Right lobe of liver (tissue), 5 donors: ENCODE results near the gene CXorf65. TPM values are rescaled to one million over a fixed set of nuclear protein-coding genes. Genes with fewer than 3 reads are reported as not detected.

Source experiments
- small RNA-seq, 2 experiments: library from RNA; depleted of rRNA; stranded (forward); fragments of <200 nt; gene quantifications; one replicate each; pipeline ENCODE3, GENCODE V24; 2016
- total RNA-seq, 6 experiments: library from RNA; depleted of rRNA in 2 of 6; stranded (reverse); fragments of >200 nt in 2 of 6; fragmentation: NEBNext Ultra II Directional in 3 of 6; extraction: Animal tissue kit (Norgen Biotek cat#: 25700) in 3 of 6; gene quantifications; one replicate each; pipeline versions ENCODE4 v1.1.0 to v1.2.4, GENCODE V29; 2016 to 2023
- donor health status: DM: no; HTN: no; CAD: no.
- donor health status: DM: no; HTN: no; CAD: no.
- donor health status: DM: no; HTN: yes; CAD: no.
- donor health status: DM: no; HTN: yes; CAD: no.

CXorf65 gene
- total RNA-seq, 6 experiments from 2014 or later: not detected

Small RNA genes within 50 kb of the gene (small RNA-seq; reads per million reads assigned to genes)
- gene CXorf65: 0 reads per million in 2 experiments

Other genes with a start within 250 kb of the CXorf65 start
- gene TEX11, start 198.0 kb downstream of the CXorf65 start, total RNA-seq: under 1 TPM in 1 of 6 experiments, not detected in 5; 0.09 TPM
- gene SLC7A3, start 175.6 kb downstream of the CXorf65 start, total RNA-seq: not detected
- 10 to 100 TPM; 21.2 to 31.1 (median 24.1) TPM for gene SNX12, start 38.4 kb downstream of the CXorf65 start, total RNA-seq
- 10 to 100 TPM in 2 of 6 experiments, 1 to 10 TPM in 4; 5.2 to 12.1 (median 8.5) TPM for gene FOXO4, start 10.9 kb downstream of the CXorf65 start, total RNA-seq
- 1 to 10 TPM in 5 of 6 experiments, under 1 TPM in 1; 0.64 to 4.0 (median 1.7) TPM for gene IL2RG, start 4.8 kb upstream of the CXorf65 start, total RNA-seq
- 10 to 100 TPM in 5 of 6 experiments, 1 to 10 TPM in 1; 7.8 to 16.3 (median 12.5) TPM for gene MED12, start 11.9 kb upstream of the CXorf65 start, total RNA-seq
- gene NLGN3, start 38.1 kb upstream of the CXorf65 start, total RNA-seq: under 1 TPM in 5 of 6 experiments, not detected in 1; 0.12 to 0.25 (median 0.14) TPM
- 100 to 1,000 TPM; 120 to 329 (median 205) TPM for gene GJB1, start 116.5 kb upstream of the CXorf65 start, total RNA-seq
- 10 to 100 TPM in 3 of 6 experiments, 1 to 10 TPM in 3; 8.2 to 13.7 (median 10.1) TPM for gene ZMYM3, start 147.4 kb upstream of the CXorf65 start, total RNA-seq
- gene NONO, start 176.9 kb upstream of the CXorf65 start, total RNA-seq: 100 to 1,000 TPM in 2 of 6 experiments, 10 to 100 TPM in 4; 92.9 to 113 (median 98.4) TPM
- gene ITGB1BP2, start 195.0 kb upstream of the CXorf65 start, total RNA-seq: under 1 TPM; 0.31 to 0.92 (median 0.66) TPM